GM18508 (cell line): ENCODE results near the gene AQP2.

Experiments used
- ATAC-seq: cut with Tn5 transposase; IDR thresholded peaks from one replicate; pipeline ENCODE4 v1.9.1; 2021; ENCODE audit warnings: moderate number of reproducible peaks; ENCODE audit not compliant: insufficient read depth, unreplicated experiment

Gene AQP2

DNA sequence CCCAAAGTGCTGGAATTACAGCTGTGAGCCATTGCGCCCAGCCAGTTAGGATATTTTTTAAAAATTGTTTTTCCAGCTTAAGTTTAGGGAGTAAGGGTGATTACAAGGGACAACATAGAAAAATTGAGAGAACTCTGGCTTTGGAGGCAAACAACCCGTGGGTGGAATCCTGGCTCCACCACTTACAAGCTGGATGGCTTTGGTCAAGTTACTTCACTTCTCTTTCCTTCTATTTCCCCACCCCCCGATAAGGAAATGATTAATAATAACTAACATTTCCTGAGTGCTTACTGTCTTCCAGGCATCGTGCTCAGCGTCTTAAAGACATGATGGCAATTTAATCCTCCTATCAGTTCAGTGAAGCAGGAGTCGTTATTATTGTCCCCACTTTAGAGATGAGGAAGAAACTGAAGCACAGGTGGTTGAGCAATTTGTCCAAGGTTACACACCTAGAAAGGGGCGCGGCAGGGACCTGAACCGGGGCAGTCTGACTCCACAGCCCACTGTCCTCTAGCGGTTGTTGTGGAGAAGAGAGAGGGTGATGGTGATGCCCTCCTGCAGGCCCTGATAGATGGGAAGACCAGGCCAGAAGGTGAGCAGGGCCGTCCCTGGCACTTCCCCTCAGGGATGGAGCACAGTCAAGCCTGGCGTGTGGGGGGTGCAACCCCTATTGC is 30.2 kb upstream of the AQP2 start:
- no peak for ATAC-seq

DNA sequence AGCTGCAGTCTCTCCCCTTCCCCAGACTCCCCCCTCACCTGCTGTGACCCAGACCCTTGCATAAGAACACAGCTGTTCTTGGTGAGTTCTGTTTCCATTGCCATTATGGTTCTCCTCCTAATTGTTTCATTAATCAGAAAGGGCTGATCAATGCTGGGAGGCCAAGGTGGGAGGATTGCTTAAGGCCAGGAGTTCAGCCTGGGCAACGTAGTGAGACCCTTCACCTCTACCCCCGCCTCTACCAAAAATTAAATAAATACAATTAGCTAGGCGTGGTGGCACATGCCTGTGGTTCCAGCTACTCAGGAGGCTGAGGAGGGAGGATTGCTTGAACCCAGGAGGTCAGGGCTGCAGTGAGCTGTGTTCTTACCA is 29.6 kb upstream of the AQP2 start:
- no peak for ATAC-seq

DNA sequence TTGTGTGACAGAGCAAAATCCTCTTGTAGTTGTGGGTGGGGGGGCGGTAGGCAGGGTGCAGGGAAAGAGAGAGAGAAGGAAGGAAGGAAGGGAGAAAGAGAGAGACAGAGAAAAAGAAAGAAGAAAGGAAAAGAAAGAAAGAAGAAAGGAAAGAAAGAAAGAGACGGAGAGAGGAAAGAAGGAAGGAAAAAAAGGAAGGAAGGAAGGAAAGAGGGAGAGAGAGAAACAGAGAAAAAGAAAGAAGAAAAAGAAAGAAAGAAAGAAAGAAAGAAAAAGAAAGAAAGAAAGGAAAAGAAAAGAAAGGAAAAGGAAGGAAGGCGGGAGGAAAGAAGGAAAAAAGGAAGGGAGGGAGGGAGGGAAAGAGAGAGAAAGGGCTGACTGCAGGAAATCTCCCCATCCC is 29.2 kb upstream of the AQP2 start:
- ATAC-seq = no peak

DNA sequence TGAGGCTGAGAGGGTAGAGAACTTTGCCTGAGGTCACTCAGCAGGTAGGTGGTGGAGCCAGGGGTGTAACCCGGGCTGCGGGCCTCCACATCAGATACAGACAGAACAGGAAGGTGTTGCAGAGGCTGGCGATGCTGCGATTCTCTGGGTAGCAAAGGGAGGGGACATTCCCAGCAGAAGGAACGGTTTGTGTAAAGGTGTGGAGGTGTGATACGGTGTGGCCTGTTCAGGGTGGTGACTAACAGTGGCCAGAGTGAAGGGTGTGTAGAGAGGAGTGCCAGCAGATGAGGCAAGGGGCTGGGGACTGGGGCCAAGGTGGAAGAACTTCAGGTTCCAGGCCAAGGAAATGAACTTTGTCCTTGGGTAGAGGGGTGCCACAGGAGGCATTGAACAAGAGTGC is 28.6 kb upstream of the AQP2 start:
- no peak for ATAC-seq

DNA sequence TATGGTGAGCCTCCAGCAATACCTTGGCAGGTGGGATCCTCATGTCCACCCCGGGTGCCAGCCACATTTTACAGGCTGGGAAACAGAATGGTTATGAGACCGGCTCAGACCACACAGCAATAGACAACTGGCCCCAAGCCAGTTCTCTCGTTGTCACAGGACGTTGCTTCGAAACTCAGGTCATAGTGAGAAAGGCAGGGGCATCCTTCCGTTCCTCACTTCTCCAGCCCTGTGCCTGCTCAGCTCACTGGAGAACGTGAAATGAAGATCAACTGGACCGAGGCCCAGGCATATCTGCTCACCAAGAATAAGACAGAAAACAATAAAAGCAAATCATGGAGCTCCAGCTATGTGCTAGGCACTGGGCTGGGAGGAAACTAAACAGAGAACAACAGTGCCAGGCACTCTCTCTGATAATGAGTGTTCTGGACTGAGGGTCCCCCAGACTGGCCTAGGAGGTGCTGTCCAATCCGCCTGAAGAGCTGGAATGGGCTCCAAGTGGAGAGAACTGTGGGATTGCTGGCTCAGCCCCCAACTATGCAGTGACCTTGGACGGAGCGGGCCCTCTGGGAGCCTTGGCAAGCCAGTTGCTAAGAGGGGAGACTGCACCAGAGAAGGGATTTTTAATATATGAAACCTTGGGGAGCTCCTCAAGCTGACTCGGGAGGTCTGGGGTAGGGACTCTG is 28.0 kb upstream of the AQP2 start:
- no peak for ATAC-seq

DNA sequence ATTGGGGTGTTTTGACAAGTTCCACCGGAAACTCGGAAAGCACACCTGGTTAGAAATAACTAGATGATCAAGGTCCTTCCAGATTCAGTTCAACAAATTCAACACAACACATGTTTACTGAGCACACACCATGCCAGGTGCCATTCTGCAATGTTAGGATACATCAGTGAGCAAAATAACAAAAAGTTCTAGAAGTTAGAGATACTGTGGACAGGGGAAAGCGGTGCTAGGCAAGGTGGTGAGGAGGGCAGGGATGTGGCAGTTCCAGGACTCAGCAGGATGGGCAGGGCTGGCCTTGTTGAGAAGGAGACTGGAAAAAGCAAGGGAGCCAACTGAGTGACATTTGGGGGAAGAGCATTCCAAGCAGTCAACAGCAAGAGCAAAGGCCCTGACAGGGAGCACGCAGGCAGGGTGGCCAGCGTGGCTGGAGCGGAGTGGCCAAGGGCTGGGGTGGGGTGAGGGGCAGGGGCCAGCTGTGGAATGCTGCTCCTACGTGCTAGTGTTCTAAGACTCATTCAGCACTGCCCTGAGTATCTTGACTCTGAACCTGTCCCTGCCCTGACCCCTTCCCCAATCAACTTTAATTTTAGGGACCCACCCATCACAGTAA is 27.4 kb upstream of the AQP2 start:
- ATAC-seq = no peak

DNA sequence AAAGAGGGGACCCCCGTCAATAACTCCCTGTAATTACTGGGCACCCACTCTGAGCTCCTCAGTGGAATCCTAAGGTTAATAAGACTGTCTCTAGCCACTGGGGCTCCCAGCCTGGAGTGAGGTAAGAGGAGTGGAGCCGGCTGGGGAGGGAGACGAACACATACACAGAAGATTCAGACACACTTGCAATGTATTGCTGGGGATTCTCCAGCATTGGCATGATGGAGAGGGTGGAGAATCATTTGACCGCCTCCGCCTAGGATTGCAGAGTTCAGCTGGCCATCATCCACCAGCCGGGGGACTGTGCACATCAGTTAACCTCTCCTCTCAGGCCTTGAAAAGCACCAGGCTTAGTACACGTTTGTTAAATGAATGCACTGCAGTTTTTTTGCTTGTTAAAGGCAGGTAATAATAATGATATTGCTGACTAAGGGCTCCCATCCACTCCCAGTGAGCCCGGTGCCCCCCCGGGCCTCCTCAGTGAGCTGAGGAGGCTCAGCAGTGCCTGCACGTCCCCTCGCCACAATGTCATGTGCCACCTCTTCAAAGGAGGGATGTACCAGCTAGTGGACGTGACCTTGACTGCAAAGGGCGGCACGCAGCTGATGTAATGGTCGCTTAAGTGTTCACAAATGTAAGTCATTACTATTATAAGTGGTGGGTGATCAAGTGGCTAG is 26.5 kb upstream of the AQP2 start:
- ATAC-seq = no peak

DNA sequence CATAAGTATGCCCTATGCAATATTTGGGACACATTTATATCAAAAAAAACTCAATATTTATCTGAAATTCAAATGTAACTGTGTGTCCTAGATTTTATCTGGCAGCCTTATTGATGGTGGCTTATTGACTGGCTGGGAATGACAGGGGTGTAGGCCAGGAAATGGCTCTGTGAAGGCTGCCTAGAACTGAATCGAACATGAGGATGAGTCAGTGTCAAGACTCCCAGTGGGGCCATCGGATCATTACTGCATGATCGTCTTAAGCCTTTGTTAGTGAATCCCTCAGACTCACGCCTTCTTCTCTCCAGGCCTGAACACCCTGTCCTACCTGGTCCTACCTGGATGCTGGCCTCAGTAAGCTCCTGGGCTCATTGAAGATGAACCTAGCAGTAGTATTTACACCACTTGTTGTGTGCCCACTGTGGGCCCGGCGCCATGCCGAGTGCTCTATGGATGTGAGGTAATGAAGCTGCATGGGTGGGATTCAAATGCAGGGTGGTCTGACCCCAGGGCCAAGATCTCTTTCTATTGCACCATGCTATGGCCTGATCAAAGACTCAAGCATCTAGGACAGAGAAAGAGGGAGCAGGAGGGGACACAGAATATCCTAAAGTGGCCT is 25.8 kb upstream of the AQP2 start:
- no peak for ATAC-seq

DNA sequence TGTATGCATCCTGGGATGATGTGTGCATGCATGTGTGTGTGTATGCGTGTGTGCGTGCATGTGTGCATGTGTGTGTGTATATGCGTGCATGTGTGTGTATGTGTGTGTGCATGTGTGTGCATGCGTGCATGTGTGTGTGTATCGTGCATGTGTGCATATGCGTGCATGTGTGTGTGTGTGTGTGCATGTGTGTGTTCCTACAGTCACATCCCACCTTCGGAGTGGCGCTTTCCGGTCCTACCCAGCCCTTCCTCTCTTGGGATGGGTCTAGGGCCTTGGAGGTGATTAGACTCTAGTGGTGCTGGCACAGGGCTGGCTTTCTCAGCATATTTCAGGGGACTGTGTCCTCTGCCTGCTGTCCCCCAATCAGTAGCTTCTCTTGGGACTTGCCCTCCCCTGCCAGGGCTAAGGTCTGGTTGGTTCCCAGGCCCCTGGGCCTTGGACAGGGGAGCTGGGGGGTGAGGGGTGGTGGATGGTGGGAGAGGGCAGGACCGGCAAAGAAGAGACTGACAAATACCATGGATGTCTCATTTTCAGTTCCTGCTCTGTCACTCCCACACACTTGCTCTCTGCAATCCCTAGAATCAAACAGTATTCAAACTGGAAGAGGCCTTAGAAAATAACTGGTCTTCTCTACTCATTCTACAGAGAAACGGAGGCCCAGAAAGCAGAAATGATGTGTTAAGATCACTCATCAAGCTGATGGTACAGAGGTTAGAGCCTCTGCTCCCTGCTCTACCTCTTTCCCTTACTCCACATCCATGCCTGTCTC is 24.9 kb upstream of the AQP2 start:
- no peak for ATAC-seq

DNA sequence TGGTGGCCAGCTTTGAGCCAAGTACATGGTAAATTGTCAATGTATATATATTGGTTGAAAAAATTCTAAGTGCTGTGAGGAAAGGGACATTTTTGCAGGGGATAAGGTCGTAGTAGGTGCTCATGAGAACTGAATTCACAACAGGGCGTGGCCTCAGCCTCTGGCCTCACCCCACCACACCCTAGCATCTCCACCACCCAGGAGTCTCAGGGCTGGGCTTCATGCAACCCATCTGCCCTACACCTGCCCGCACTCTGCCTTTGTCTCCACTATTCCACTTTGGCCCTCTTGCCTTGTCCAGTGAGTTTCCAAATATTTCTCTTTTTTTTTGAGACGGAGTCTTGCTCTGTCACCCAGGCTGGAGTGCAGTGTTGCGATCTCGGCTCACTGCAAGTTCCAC is 22.1 kb upstream of the AQP2 start:
- no peak for ATAC-seq

DNA sequence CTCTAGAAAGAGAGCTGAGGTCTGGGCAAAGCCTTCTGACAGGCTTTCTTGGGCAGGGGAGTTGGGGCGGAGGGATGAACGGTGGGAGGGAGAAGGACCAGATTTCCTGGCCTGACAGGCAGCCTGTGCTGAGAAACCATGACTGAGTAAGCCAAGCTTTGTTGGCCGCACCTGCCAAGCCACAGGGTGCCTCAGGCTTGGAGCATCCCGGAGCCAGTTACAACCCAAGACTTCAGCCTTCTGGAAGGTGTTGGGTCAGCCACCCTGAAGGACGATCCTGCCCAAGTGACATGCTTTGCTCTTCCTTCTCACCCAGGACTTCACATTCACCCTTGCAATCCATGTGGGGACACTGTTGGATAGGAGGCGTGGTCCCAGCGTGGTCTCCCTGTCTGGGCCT is 21.0 kb upstream of the AQP2 start:
- ATAC-seq = no peak

DNA sequence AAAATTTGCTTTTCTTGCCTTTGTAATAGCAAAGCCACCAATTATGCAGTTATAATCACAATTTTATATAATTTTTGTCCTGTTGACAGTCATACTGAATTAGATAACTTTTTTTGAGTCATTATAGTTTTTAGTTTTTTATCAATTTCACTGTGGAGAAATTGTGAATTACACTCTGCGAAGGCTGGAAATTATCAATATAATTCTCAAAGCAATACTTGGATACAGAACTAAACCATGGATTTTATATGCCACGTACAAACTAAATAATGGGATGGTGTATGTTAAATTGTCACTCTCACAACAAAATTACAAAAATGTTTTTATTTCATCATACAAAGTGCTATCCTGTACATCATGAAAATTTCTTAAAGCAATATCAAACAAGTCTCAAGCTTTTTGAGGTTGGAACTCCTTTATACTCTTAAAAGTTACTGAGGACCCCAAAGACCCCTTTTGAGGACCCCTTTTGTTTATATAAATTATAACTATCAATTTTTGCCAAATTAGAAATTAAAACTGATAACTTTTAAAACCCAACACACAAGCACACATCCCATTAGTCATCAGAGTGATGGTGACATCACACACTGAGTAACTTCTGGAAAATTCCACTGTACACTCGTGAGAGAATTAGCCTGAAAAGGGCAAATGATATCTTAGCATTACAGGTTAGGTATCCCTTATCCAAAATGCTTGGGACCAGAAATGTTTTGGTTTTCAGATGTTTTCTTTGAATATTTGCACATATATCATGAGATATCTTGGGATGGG is 19.8 kb upstream of the AQP2 start:
- ATAC-seq = no peak

DNA sequence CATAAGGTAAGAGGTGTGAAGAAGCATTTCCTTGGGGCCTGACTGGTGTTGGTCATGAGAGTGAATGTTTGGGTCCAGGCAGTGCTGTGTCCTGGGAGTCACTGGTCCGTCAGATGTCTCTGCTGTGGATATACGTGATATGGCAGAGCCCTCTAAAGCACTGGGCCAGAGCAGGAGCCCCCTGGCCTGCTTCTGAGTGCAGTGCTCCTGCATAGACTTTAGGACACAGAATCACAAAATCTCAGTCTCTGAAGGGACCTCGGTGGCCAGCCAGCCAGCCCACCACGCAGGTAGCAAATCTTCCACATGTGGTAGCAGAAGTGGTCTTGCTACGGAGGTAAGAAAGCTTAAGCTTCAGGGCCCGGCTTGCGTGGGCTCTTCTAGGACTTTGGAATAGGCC is 18.5 kb upstream of the AQP2 start:
- no peak for ATAC-seq

DNA sequence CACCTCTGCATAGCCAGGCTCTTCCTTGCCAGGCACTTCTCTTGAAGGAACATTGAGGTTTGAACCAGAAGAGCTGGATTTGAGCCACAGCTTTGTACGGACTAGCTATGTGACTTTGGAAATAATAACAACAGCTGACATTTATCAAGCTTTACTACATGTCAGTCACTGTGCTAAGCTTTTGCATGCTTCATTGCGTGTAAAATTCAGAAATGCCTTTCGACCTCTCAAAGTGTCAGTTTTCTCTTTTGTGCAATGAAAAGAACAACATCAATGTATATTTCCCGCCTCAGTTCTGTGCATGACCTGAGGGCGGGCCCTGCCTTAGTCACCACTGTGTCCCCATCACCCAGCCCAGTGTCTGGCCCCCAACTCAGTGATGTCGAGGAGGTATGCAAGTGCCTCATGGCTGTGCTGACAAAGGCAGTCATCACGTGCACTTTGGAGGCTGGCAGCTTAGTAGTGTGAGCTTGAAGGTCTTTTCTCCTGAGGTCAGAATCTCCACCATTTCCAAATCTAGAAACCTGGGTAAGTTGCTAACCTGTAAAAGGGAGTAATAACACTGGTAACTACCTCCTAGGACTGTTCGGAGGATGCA is 17.9 kb upstream of the AQP2 start:
- ATAC-seq = no peak

DNA sequence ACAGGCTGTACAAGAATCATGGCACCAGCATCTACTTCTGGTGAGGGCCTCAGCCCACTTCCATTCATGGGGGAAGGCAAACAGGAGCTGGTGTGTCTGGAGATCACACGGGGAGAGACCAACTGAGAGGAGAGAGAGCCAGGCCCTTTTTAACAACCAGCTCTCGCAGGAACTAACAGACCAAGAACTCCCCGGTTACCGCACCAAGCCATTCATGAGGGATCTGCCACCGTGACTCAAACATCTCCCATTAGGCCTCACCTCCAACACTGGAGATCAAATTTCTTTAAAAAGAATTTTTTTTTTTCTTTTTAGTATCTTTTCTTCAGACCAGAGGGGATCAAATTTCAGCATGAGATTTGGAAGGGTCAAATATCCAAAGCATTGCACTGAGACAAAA is 16.7 kb upstream of the AQP2 start:
- no peak for ATAC-seq

DNA sequence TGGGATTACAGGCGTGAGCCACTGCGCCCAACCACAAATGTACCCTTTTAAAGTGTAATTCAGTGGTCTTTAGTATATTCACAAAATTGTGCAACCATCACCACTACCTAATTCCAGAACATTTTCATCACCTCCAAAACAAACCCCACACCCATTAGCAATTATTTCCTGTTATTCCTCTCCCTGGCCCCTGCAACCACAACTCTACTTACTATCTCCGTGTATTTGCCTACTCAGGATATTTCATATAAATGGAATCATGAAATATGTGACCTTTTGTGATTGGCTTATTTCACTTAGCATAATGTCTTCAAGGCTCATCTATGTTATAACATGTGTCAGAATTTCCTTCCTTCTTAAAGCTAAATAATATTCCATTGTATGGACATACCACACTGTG is 16.0 kb upstream of the AQP2 start:
- no peak for ATAC-seq

DNA sequence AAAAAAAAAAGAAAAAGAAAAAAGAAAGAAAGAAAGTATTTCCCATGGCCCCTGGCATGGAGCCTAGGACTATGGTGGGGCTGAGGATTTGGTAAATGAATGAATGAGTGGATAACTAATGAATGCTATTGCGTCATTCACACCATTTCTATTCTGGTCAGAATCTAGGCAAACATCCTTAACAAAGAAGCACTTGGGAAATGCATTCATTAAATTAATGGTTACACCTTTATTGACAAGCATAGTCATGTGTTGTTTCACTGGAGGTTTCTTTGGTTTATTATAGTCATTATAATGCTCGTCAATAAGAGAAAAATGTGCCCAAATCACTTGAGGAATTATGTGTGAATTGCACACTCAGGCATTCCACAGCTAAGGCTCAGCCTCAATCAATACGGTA is 13.6 kb upstream of the AQP2 start:
- no peak for ATAC-seq

DNA sequence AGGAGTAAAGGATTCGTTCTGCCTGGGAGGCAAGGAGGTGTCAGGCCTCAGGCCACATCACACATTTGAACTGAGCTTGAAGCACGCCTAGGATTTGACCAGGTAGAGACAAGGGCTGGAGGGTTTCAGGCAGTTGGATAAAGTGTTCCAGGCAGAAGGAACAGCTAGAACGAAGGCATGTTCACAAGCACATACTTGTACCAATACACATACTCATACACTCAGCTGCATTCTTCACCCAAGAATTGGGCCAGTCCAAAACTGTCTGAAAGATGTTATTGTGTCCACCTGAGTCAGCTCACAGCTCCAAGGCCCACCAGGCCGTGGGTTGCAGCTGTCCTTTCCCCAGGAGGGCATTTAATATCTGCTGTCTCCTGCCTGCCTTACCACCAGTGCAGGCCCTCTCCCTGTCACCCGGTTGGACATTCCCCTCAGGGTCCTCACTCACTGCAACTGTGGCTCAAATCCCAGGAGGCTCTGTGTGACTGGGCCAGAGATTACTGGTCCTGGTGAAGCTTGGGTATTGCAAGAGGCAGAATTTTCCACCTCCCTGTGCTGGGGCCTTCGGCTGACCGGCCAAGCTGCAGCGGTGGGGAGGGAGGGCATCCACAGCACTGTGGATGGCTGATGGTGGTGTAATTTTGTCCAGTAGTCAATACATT is 12.8 kb upstream of the AQP2 start:
- ATAC-seq = no peak

DNA sequence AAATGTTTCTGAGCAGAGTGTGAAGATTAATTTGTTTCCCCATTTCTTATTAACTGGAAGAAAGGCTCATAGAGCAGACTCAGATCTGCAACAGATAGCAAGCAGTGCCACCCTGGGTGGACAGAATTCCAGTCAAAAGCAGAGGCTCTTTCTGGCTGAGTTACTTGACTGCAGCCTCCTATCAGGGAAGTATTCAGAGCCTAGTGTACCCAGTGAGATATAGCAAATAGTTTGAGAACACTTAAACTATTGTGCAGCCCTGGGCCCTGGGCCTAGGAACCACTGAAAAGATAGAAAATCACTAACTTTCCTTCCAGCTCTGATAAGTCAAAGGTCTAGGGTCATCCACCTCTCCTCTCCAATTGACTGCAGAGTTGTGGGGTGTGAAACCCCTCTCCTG is 11.2 kb upstream of the AQP2 start:
- no peak for ATAC-seq
